GM13976 (cell line): ENCODE measurements around the gene FNTB.

Experiments used
- DNase-seq: peaks from one replicate; pipeline ENCODE4 v3.0.0; 2012; ENCODE audit warnings: low spot score
- CTCF ChIP-seq: IDR thresholded peaks from 2 replicates; pipeline ENCODE4 v1.5.1; 2012; ENCODE audit warnings: borderline replicate concordance, mild to moderate bottlenecking; ENCODE audit not compliant: insufficient read depth; ENCODE audit errors: extremely low read depth, missing control alignments, control extremely low read depth
- in situ Hi-C: fragments of 300-500 bp; cut with MboI; formaldehyde crosslinking; loops from one replicate; pipeline ENCODE4 v1.12.0; 2022; ENCODE audit warnings: low sequenced_read_pairs, mixed read lengths, inconsistent platforms; ENCODE audit not compliant: unreplicated experiment

The FNTB gene

GRCh38 chr14:64958201-64958600 lies 28.5 kb upstream of the FNTB start:
- in situ Hi-C loops: no loop called here
- no peak for DNase-seq
- TF ChIP-seq CTCF: no peak

- in situ Hi-C loops: no loop called here
- no peak for TF ChIP-seq CTCF
- DNase-seq: no peak
Measured at GRCh38 chr14:64958743-64959142, 28.0 kb upstream of the FNTB start.

- TF ChIP-seq CTCF: no peak
- in situ Hi-C loops: no loop called here
- DNase-seq: no peak
Measured at GRCh38 chr14:64960762-64961276, 25.9 kb upstream of the FNTB start.

GRCh38 chr14:64963611-64964010 lies 23.1 kb upstream of the FNTB start:
- in situ Hi-C loops: no loop called here
- no peak for DNase-seq
- TF ChIP-seq CTCF: no peak

GRCh38 chr14:64965356-64966000 lies 21.2 kb upstream of the FNTB start:
- in situ Hi-C loops: no loop called here
- DNase-seq: no peak
- TF ChIP-seq CTCF: no peak

GRCh38 chr14:64966976-64967375 lies 19.7 kb upstream of the FNTB start:
- in situ Hi-C loops: no loop called here
- no peak for TF ChIP-seq CTCF
- DNase-seq: no peak

- no peak for DNase-seq
- in situ Hi-C loops: no loop called here
- TF ChIP-seq CTCF: no peak
Measured at GRCh38 chr14:64968167-64968566, 18.5 kb upstream of the FNTB start.
